ENCODE data around the gene RTN4R.

The RTN4R gene

DNA sequence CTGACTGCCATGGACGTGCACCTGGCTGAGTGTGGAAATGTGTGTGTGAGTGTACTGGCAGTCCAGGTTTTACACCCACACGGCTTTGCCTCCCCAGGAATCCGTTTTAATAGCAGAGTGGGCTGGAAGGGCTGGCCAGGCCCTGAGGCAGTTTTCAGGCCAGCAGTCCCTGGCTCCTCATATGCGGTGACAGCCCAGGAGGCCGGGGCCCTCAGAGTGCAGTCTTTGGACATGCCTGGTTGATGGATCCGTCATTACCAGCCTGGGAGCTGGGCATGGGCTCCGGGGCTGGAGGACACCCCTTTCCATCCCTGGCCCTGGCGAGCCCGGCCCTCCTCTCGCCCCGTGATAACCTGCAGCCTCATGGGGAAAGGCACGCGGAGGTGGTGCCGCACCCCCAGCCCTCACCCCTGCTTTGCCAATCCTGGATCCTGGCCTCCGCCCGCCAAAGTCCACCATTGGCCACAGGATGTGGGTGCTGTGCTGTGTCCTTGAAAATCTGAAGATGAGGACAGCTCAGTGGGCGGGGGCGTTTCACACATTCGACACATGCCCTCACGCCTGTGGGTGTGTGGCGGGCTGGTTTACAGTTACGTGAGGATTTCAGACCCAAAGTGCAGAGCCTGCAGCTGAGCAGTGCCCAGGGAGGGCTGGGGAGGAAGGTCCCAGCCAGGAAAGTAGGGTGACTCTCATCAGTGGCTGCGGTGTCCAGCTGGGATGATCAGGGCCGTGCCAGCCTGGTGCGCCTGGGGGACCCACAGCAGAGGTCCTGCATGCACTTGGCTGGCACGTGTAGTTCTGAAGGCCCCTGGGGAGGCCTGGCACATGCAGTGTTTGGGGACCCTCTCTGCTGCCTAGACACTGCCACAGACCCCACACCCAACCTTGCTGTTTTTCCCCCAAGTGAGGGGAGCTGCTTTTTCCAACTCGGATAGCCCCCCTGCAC lies 55.1 kb downstream of the RTN4R start:
- no peak for DNase-seq

DNA sequence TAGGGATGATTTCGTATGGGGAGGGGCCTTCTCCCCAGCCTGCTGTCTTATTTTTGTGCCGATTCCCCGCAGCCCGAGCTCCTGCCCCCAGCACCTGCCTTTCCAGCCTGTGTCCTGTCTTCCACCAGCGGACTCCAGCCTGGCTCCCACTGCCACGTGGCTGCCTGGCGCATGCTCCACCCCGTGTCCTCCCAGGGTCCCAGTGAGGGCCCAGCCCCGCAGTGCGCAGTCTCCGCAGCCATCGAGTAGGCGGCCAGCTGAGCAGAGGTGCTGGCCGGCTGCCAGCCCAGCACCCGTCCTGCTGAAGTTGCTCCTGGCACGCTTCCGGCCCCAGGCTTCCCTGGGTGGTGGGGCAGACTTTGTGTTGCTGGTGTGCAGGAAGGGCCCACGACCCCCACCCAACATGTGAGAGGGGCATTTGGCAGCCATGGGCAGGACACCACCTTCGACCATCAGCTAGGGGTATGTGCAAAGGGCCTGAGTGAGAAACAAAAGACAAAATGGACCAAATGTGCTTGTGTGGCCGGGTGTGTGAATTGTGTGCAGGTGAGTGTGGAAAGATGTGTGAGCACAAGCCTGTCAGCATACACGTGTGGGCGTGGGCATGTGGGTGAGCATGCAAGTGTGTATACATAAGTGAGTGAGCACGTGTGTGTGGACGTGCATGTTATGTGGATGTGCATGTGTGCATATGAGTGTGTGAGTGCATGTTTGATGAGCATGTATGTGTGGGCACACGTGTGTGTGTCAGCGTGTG lies 55.9 kb downstream of the RTN4R start:
- DNase-seq: no peak

DNA sequence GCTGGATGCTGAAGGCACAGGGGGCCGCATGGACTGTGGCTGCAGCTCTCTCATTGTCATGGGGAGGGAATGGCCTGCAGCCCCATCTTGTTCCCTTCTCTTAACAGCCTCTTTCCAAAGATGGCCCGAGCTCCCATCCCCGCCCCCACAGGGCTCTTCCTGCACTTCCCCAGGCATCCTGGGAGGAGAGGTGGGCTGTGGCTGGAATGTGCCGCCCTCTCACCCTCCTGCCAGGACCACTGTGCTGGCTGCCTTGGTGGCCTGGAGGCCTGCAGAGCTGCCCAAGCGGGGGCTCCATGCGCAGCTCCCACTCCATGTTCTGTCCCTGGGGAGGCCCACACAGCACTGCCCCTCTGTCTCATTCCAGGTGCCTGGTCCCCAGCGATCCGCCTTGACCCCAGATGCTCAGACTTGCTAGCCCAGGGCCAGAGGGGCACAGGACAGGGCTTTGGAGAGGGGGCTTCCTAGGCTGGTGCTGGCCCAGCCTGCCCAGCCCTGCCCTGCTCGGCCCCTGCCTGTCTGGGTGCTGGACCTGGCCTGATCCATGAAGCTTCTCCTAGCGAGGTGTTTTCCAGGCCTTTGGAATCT lies 56.6 kb downstream of the RTN4R start:
- DNase-seq: no peak

DNA sequence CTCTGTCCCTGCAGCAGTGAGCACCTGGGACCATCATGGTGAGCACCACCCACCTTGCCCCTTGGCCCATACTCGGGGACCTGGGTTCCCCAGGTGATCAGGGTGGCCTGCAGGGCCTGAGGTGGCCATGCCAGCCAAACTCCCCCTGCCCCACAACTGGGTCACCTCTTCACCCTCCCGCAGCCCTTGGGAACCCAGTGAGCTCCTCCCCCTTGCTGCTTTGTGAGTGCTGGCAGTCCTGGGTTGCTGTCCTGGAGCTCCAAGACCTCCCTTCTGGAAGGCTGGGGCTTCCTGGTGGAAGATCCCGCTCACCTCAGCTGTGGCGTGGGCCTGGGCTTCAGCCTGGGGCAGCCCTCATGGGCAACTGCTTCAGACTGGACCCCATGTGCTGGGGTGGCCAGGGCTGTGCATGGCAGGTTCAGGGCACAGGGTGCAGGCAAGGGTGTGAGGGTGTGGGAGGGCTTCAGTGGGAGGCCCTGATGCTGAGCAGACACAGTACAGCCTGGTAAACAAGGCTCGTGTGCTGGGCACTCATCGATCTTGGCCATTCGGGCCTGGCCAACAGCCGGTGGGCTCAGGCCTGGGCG lies 57.6 kb downstream of the RTN4R start:
- DNase-seq: no peak

DNA sequence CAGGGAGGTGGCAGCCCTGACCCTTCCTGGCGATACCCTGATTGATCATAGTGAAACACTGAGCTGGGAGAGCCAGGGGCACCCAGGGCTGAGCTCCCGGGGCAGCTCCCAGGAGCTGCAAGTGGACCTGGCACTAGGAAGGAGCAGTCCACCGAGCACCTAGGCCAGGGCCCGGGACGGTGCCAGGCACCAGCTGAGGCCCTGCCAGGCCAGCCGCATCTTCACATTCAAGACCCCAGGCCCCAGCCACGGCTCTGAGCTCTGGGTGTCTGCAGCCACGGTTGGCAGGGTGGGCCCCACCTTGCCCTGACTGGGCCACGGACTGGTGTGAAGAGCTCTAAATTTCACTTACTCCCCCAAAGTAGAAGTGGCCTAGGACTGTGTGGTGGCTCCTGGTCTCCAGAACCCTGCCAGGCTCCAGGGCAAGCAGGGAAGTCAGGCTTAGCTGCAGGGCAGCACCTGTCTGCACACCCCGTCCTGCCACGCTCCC lies 58.3 kb downstream of the RTN4R start:
- DNase-seq: no peak

DNA sequence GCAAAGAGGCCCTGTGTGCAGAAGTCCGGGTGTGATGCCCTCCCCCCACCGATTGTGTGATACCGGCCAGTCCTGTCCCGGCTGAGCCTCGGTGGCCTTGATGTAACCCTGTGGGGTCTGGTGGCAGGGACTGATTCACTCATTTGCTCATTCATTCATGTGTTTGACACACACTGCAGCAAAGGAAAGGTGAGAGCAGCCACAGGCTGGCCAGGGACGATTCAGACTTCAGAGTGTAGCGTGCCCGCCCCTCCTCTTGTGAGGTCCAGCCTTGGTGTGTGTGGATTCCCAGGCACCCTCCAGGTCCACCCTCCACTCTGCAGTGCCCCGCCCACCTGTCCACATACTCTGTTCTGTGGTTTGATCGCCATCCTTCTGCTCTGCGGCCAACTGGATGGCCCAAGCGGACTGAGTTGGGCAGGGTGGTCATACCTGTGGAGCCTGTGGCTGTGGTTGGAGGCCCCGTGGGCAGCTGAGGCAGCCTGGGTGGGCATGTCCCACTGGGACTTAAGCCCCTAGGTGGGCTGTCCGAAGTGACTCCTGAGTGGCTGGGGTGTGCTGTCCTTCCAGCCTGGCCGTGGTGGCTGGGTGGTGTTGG lies 59.3 kb downstream of the RTN4R start:
- no peak for DNase-seq

DNA sequence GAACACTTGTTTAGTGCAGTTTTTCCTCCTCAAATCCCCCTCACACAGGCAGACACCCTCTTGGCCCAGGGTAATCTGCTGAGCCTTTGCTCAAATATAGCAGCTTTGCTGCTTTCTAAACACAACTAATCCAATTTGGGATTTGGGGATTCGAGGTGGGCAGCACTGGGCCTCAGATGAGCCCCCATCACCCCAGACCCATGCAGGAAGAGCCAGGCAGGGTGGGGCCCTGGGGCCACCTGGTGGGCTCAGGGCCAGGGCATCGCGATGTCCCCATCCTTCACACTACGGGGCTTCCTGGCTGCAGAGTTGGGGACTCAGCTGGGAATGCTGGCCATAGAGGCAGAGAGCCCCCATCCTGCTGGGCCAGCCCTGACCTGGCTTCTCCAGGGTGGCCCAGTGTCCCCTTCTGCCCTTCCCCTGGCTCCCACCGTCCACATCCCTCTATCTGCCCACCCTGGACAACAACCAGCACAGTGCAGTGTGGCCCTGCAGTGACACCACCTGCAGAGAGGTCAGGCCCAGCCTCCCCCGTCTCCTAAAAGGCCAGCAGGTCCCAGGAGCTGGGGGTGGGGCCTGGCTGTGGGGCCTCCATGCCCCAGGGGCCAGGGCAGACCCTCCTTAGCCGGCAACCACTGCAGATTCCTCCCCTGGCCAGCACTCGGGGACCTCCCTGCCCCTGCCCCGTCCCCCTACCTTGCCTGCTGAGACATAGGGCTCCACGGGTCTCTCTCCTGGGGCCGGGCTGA lies 60.7 kb downstream of the RTN4R start:
- DNase-seq: no peak

DNA sequence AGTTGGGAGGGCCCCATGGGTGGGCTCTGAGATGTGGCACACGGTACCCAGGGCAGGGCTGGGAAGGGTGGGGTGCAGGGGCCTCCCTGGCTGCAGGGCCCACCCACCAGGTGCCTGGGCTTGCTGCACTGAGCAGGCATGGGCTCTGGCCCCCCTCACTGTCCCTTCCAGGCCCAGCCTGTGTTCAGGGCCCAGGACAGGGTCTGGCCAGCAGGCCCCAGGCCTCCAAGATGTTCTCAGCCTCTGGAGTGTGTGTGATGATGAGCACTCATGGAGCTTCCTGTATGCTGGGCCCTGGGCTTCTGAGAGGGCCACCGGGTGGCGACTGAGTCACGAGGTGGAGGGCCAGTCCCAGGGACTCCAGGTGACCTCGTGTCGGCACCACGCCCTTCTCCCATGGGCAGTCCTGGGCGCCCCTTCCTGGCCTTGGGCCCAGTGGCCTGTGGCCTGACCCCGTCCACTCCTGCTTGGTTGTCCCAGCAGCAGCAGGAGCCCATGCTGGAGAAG lies 61.4 kb downstream of the RTN4R start:
- DNase-seq: no peak

DNA sequence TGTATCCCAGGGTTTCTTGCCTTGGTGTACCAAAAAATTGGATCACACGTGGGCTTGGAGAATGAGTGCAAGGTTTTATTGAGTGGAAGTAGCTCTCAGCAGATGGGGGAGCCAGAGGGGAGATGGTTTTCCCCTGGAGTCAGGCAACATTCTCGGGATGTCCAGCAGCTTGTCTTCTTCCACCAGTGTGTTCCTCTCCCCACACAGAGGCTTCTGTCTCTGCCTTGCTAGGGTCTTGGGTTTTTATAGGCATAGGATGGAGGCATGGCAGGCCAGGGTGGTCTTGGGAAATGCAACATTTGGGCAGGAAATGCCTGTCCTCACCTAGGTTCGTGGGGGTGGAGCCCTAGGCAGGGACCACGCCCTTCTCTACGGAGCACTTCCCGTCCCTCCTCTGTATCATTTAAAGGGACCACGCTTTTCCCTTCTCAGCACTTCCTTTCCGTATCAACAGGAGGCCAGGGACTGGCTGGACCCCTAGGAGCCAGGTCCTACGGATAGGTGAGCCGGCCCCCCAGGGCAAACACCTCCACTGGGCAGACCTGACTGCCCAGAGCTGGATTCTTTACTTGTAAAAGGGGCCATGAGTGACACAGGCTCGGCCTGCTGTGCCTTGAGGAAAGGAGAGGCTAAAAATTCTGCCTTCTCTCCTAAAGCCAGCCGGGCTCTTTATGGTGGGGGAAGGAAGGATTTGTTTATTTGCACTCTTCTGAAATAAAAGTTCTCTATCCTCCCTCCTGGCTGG lies 62.0 kb downstream of the RTN4R start:
- DNase-seq: peak; percentile 49 to 58

DNA sequence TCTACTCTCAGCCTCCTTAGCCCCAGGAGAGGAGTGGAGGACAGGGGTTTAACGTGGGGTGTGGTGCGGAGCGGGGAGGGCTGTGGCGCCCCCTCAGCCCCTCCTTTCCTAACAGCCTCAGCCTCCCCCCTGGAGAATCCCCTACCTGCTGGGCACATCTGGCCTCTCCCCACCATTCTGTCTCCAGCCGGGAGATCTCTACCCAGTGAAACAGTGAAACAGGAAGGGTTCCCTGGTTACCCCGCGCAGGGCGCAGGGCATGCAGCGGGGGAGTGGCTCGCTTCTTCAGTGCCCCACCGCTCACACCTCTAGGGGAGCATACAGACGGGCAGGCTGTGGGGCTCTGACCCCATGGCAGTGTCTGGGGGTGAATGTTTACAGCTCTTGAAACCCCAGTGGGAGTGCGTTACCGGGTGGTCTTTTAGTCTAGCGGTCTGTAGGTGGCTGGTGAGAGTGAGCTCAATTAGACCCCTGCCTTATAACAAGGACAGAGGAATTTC lies 62.6 kb downstream of the RTN4R start:
- no peak for DNase-seq

DNA sequence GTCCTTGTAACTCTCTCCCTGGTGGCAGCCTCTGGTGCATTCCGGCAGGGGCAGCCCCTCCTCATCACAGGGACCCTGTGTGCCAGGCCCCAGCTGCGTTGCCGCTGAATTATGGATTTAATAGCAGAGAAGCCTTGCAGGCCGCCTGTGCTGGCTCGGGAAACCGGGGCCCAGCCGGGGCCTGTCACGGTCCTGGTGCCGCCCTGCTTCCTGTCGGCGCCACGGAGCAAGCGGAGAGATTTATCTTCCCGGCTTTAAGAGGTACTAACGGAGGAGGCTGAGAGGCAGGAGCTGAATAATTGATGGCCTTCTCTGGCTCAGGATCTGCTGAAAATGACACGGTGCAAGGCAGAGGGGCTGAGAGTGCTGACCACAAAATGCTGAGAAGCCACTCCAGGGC lies 63.3 kb downstream of the RTN4R start:
- DNase-seq: no peak

DNA sequence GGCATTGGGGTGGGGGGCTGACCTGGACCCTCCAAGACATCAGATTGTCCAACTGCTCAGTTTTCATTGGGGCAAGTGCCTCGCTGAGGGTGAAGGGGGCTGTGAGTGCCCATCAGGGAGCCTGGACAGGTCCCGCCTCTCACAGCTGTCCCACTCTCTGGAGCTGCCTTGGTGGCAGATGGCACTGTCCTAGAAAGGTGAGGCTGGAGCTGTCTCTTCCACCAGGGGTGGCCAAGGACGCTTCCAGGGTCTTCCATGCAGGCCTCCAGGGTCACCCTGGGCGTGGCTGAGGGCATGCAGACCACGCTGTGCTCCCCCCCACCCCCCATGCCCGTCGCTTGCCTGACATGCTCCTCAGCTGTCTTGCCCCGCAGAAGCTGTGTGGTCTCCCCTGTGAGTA lies 63.8 kb downstream of the RTN4R start:
- DNase-seq: no peak

DNA sequence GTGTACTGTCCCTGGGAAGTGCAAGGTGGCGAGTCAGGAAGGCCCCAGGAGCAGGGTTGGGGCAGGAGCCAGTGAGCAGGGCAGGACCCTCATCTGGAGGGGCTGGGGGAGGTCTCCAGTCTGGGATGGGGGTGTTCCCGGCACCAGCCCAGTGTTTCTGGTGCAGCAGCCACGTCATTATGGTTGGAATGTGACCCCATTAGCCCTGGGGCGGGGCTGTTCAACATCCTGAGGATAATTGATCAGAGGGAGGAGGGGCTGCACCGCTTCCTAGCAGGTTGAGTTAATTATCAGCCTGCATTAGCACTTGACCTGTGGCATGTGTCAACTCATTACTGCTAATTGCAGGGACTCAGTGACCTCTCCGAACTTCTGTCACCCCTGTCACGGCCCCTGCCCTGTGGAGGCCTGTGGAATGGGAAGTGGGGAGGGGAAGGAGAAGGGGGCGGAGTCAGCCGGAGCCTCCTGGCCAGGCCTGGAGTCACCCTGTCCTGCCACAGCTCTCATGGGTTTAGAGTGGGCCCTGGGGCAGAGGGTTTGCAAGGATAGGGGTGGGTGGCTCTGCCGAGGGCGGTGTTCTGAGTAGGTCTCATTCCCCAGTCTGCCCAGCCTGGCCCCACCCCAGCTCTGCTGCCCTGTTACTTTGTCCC lies 64.4 kb downstream of the RTN4R start:
- DNase-seq: no peak

DNA sequence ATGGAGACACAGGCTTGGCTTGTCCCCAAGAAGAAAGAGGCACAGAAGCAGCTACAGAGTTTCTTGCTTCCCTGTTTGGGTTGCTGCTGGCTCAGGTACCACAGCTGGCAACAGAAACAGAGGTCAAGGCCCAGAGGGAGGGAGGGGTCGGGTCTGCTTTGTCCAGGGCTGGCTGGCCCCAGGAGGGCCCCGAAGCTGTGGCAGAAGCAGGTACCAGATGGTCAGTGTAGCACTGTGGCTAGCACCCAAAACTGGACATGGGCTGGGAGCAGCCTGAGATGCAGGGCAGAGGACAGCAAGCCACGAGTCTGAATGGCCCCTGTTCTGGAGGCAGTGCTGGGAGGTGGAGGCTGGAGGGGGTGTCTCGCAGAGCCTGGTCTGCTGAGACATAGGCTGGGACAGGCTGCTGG lies 65.0 kb downstream of the RTN4R start:
- no peak for DNase-seq

DNA sequence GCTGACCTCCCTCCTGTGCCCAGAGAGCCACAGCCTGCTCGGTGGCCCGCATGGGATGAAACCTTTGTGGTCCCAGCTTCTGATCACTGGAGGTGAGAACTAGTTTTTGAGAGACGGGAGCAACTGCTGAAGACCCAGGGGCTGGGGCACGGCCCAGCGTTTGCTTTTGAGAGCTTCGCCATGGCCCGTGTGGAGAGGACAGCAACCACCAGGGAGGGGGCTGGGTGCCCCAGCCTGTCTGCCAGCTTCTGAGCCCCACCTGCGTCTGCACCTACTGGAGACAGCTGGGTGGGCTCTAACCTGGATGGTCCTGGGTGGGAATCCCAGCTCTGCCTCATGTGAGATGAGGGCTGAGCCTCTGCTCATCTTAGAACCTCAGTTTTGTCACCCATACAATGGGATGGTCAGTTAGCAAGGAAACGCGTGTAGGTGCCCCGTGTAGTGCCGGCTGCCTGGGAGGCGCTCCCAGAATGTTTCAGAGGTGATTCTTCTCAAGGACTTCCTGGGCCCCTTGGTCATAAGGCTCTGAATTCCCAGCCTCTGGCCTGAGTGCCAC lies 66.2 kb downstream of the RTN4R start:
- DNase-seq: no peak

DNA sequence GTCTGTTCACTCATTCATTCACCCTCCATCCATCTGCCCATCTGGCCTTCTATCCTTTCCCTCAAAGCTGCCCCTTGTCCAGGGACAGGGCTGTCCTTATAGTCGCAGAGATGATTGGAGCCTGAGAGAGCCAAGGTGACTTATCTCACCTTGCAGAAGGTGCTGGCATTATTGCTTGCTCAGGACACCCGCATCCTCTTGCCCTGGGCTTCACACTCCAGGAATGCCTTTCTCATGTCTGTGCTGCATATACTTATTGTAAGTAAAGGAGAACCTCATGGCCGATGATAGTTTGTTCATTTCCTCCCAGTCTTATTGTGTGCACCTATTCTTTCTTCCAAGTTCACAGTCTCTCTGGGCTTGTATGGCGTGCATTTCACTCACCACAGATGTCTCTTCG lies 68.2 kb downstream of the RTN4R start:
- no peak for DNase-seq

DNA sequence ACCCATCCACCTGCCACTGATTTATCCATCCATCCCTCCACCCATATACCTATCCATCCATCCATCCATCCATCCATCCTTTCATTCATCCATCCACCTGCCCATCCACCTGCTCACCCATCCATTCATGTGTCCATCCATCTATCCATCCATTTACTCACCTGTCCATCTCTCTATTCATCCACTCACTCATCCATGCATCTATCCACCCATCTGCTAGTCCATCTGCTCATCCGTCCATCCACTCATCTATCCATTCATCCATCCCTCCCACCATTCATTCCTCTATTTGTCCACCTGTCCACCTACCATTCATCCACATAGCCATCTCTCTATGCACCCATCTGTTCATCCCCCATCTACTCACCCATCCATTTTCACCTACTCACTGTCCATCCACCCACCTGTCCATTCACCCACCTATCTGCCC lies 68.7 kb downstream of the RTN4R start:
- no peak for DNase-seq

DNA sequence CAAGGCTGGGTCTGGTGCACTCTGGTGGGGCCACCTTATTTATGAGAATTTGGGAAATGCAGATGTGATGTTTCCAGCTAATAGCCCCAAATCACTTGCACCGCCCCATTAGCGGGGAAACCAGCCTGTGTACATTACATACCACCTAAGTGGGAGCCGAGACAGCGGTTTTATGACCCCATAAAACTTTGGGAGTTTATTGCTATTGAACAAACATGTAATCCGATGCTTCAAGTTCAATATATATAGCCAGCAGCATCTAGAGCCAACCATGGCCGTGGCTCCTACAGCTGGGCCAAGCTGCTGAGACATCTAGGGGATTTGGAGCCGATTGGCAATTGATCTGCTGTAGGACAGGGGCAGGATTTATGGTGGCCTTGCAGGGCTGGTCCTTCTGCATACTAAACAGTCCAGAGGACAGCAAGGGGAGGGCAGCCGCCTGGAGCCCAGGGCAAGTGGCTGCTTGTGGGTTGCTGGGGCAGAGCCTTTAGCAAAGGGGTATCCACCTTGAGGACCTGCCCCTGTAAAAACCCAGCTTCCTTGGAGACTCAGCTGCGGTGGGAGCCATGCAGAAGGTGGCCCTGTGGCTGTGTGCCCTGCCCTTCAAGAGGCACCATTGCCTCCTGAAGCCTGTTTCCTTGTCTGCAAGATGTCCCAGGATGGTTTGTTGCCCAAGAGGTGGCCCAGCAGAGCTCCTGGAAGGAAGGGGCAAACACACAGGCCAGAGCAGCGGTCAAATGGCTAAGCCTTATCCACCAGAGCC lies 69.4 kb downstream of the RTN4R start:
- no peak for DNase-seq

DNA sequence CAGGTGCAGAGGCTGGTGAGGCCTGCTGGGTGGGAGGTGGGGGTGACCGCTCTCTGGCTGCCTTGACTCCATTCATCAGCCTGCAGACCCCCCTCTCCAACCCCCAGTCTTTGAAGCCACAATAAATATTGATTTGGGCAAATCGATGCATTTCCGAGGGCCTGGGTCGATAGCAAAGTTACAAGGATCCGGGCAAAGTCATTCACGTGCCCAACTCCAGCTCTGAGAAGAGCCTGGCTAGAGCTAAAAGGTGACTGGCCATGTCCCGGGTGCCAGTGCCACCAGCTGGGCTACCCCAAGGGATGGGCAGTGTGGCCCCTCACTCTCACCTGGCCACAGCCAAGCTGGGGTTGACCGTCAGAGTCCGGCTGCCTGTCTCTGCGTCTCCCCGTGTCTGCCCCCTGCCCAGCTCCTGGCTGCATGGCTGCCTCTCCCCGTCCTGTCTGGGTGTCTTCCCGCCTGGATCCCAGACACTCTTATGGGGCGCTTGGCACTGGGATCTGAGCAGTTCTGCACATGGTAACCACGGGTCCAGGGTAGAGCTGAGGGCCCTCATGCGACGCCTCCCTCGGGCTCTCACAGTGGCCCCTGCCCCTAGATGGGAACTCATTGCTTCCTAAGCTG lies 70.6 kb downstream of the RTN4R start:
- DNase-seq: no peak

All from activated CD4-positive, alpha-beta T cell treated with anti-CD3 and anti-CD28 coated beads, Interleukin-2, amount 50 U/mL, for 4 hours (primary cell).